HG02798 (cell line): Measurements from ENCODE around the gene NRG2.

ENCODE experiments used
- ATAC-seq: cut with Tn5 transposase; IDR thresholded peaks from one replicate; pipeline ENCODE4 v1.9.1; 2021; ENCODE audit warnings: mild to moderate bottlenecking; ENCODE audit not compliant: unreplicated experiment, poor library complexity

Gene NRG2

GRCh38 chr5:139864716-139865483 is 178.2 kb downstream of the NRG2 start:
- no peak for ATAC-seq

DNA sequence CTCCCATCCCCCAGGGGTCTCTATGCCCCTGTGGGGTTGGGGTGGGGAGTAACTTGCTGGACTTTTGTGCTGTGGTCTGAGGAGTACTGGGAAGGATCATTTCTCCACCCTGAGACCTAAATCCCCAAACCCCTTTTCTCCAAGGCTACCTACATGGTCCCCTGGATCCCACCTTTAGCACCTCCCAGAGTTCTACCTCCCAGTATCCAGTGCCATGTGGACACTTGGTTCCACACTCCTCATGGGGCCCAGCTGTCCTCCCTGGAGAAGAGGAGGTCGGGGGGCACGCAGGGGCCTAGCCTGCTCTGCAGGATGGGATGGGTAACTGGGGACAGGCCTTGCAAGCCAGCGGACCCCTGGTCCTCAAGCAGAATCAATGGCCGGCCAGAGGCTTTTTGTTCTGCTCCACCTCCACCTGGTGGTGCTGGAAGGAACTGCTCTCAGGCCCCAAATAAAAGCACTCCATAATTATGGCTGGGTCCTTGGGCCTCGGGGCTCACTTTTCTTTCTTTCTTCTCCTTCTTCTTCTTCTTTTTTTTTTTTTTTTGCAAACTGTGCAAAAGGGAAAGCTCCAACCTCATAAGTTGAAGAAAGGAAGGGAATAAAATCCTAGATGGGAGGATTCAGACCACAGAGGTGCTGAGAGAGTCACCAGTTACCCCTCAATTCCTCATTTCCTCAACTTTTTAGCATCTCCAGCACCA is 179.1 kb downstream of the NRG2 start:
- ATAC-seq = peak; percentile 49

GRCh38 chr5:139863361-139863760 is 179.7 kb downstream of the NRG2 start:
- no peak for ATAC-seq

DNA sequence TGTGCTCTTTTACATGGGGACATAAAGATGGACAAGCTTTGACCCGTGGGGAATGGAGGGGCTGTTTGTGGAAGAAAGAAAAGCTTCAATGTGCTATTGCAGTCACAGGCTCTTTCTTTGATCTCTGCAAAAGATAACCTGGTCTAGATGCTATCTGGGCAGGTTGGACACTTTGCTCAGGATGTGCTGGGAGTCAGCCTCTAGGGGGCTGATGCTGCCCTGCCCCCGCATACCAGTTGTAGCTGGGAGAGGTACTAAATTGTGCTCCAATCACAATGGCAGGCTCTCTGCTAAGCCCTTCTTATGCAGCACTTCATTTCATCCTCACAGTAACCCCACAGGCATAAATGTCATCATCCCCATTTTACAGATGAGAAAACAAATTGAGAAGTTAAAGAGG is 180.3 kb downstream of the NRG2 start:
- no peak for ATAC-seq

DNA sequence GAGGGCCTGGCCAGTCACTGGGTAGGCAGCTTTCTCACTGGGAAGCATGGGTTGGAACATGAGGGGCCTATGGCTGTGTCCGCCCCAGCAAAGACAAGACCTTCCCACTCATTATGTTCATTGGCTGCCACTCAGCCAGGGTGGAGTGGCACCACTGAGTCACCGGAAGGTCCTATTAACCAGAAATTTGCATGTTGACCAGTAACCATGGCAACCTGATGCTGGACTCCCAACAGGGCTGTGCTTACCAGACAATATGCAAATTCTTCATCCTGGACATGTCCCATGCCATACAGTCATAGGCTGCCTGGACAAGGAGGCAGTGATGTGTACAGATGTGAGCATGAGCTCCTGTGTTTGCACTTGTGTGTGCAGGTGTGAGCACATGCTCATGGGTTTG is 180.8 kb downstream of the NRG2 start:
- ATAC-seq = peak; percentile 36

GRCh38 chr5:139861889-139862207 is 181.3 kb downstream of the NRG2 start:
- no peak for ATAC-seq

DNA sequence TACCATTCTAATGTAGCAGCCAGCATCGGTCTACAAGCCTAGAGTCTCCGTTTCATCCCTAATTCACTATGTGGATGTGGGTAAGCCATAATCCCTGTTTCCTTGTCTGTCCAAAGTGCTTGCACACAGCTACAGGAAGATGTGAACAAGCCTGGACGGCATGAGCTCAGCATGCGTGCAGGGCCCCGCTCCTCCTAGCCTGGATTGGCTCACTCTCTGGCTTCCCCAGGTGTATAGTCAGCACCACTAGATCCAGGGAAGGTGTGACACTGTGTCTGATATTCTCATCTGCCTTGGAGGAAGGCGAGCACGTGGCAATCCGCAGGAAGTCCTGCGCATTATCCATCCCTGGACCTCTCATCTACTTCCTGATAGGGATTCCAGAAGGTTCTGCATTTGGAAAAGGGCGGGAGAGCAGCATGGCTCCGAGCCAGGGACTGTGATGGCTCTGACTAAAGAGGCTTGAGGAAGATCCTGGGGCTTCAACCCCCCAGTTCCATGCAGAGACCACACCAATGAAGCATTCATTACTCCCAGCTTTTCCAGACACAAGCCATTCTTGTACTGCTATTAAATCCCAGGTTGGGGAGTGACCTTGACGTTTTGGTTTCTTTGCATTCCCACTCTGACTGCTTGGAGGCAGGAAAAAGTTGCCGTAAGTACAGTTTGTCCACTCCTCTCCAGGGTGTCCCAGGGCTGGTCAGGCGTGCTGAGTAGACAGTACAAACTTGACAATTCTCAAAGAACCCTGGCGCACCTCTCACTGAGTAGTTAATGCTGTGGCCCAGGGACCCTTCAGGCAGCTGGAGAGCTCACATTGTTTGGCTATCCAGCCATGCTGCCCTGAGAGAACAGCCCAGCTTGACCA is 181.8 kb downstream of the NRG2 start:
- no peak for ATAC-seq

DNA sequence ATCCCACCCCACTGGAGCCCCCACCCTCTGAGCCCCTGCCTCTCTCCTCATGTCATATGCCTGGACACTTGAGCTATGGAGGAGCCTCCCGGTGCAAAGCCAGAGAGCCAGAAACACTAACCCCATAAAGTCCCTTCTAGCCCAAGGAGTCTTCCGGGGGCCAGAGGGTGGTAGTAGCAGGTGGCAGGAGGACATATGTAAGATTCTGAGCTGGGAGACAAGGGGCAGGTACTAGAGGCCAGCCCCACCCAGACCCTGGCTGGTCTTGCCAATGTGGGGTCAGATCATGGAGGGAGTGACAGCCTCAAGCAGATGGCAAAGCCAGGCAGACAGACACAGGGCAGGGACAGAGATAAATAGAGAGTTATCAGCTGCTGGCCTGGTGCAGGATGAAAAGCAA is 184.1 kb downstream of the NRG2 start:
- no peak for ATAC-seq

GRCh38 chr5:139856714-139857113 is 186.4 kb downstream of the NRG2 start:
- ATAC-seq = no peak

- no peak for ATAC-seq
Observed at GRCh38 chr5:139855946-139856540, 187.1 kb downstream of the NRG2 start.

DNA sequence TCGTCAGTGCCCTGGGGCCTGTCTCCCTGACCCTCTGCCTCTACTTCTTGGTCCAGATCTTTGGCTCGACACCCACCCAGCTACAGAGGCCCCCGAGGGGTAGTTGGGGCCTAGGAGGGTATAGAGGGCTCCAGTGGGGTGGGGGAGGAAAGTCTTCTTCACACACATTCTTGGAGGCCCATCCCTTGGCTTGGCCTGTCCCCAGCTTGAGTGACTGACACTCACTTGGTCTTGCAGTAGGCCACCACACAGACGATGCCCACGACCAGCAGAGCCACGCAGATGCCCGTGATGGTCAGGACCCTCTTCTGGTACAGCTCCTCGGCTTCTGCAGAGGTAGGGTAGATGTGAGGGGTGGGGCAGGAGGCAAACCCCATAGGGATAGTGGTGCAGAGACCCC is 187.6 kb downstream of the NRG2 start:
- no peak for ATAC-seq

- no peak for ATAC-seq
Observed at GRCh38 chr5:139854953-139855352, 188.1 kb downstream of the NRG2 start.

DNA sequence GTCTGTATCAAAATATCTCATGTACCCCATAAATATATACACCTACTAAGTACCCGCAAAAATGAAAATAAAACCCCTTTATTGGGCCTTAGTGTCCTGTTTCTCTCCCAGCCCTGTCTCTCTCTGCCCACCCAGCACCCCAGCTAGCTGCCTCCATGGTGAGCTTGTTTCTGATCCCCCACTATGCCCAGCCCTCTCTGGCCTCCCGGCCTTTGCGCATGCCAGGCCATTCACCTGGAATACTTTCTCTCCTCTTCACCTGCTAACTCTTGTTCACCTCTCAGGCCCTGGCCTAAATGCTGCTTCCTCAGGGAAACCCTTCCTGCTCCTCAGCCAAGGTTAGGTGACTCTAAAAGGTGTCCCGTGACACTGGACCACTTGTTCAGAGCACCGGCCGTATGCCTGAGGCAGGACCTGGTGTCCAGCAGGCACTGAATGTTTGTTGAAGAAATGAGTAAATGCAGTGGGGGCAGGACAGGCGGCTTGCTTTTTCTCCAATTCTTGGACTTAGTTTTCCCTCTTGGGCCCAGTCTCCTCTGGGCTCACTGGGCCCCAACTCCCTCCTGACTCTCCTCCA is 189.0 kb downstream of the NRG2 start:
- ATAC-seq = no peak

- no peak for ATAC-seq
Observed at GRCh38 chr5:139852696-139853095, 190.4 kb downstream of the NRG2 start.

GRCh38 chr5:139851558-139851957 is 191.5 kb downstream of the NRG2 start:
- ATAC-seq = no peak

DNA sequence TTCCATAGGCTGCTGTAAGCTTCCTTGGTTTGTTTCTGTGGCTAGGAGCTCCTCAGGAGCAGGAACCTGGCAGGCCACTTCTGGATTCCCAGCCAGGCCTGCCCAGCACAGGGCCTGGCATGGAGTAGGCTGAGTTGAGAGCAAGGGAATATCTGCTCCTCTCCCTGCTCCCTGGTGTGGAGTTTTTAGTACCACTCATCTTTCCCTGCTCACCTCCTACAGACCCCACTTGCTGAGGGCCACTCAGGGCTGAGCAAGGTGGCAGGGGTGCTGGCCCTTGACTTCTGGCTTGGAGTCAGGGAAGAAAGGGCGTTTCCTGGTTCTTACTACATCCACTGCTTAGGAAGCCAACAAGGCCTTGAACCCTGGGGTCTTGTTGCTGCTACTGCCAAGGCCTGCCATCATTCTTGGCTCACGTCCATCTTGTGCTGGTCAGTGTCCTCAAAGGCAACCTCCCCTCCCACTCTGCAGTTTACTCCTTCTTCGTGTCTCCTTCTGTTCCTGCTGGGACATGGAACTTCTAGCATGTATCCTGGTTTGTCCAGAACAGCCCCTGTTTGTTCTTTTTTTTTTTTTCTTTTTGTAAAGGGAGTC is 192.6 kb downstream of the NRG2 start:
- ATAC-seq = no peak

- no peak for ATAC-seq
Observed at GRCh38 chr5:139849942-139850341, 193.2 kb downstream of the NRG2 start.

DNA sequence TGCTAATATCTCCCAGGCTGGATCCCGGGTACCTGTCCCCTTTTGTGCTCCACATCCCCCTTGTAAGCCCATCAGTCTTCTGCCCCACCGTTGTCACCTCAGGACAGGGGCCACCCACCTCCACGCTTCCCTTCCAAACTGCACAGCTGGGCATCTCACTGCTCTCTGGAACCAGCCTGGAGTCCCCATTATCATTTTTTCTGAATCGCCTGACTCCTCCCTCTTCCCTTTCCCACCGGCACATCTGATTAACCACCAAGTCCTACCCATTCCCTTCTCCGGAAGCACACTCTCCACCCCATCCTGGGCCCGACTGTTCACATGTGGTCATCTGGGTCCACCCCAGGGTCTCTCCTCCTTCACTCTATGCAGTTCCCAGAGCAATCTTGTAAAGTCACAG is 193.6 kb downstream of the NRG2 start:
- ATAC-seq = no peak

DNA sequence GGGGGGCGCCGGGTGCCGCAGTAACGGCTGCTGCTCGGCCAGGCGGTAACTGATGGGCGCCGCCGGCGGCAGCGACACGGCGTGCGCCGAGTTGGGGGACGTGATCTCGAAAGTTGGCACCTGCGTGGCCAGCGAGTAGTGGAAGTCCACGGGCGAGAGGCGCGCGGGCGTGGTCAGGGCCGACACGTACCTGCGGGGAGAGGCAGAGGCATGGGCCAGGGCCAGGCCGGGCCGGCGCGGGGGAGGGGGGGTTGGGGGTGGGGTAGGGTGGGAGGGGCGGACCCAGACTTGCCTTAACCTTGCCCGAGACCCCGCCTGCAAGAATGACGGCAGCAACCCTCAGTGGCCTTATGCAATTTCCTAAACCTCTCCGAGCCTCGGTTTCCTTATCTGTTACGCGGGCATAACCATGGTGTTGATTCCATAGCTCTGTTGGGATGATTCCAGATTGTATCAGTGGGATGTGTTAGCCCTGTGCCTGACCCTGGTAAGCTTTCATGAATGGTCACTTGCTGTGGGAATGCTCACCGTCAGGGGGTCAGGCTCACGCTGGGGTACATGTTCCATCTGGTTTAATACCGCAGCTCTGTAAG is 194.5 kb downstream of the NRG2 start:
- ATAC-seq = peak; percentile 17
